Coronary artery (tissue), 2 donors: ENCODE results near the gene PAMR1.

ENCODE experiments used
- DNase-seq: peaks from one replicate; pipeline ENCODE4 v3.0.0-alpha.2; 2017; ENCODE audit warnings: low spot score
- H3K27ac ChIP-seq, 2 donors: fragments of 200-600 bp; sonication (generic); one replicate each; pipeline ENCODE4 v1.5.1; 2016 to 2019
- H3K4me3 ChIP-seq: fragments of 200-600 bp; sonication (generic); 2 replicates; pipeline ENCODE4 v1.5.1; 2016; ENCODE audit warnings: mild to moderate bottlenecking, moderate library complexity
- CTCF ChIP-seq: fragments of 200-600 bp; sonication (generic); IDR thresholded peaks from one replicate; pipeline ENCODE4 v1.5.1; 2019; ENCODE audit warnings: antibody characterized with exemption

The PAMR1 gene

GRCh38 chr11:35393098-35393497 is 132.3 kb downstream of the PAMR1 start:
- H3K4me3 ChIP-seq, result no peak overlapping the region
- no peak for TF ChIP-seq CTCF
- DNase-seq, result no peak
- H3K27ac ChIP-seq, result peak overlapping the region in 1 of 2 donors; percentile 69

- H3K4me3 ChIP-seq, result peak overlapping the region; percentile 54
- peak; percentile 87 for TF ChIP-seq CTCF
Measured at GRCh38 chr11:35391922-35392688, 133.3 kb downstream of the PAMR1 start.

GRCh38 chr11:35390737-35391682 is 134.4 kb downstream of the PAMR1 start:
- Histone ChIP-seq H3K4me3 (peak overlapping the region; percentile 54), H3K27ac (peak overlapping the region in 1 of 2 donors; percentile 69)
- no peak for TF ChIP-seq CTCF
- DNase-seq, result no peak

More at GRCh38 chr11:35391922-35392688, 133.3 kb downstream of the PAMR1 start:
- peak overlapping the region in 1 of 2 donors; percentile 69 for H3K27ac ChIP-seq
- peak; percentile 79 for DNase-seq

- Histone ChIP-seq H3K4me3 (no peak overlapping the region), H3K27ac (no peak overlapping the region)
- DNase-seq, result no peak
- TF ChIP-seq CTCF, result no peak
Measured at GRCh38 chr11:35389897-35390465, 135.4 kb downstream of the PAMR1 start.

GRCh38 chr11:35389112-35389511 is 136.3 kb downstream of the PAMR1 start:
- no peak overlapping the region for H3K27ac ChIP-seq
- no peak for TF ChIP-seq CTCF
- DNase-seq, result no peak
- H3K4me3 ChIP-seq, result no peak overlapping the region

- DNase-seq, result no peak
- Histone ChIP-seq H3K27ac (no peak overlapping the region), H3K4me3 (no peak overlapping the region)
- no peak for TF ChIP-seq CTCF
Measured at GRCh38 chr11:35388061-35388460, 137.4 kb downstream of the PAMR1 start.
